GM12878 (cell line): ENCODE results near the gene MSH4. TPM values are rescaled to one million over a fixed set of nuclear protein-coding genes. Genes with fewer than 3 reads are reported as not detected.

ENCODE experiments used
- ATAC-seq: fragments of 200-7000 bp; cut with Tn5 transposase; 3 replicates; pipeline ENCODE4 v1.9.1; 2020; ENCODE audit warnings: mild to moderate bottlenecking, moderate library complexity
- BruUV-seq: library from RNA; stranded (reverse); fragments of 400-500 nt; replicated peaks from 2 replicates; lab custom pipeline; 2021; lab: Mats Ljungman, UMichigan
- CTCF ChIA-PET: fragments of 300-600 bp; sonication (Branson Sonifier 250); formaldehyde crosslinking; extraction: SDS; loops from one replicate; lab custom pipeline; 2021; ENCODE audit warnings: inconsistent platforms; lab: Yijun Ruan, JAX
- POLR2A ChIA-PET: fragments of 350-600 bp; formaldehyde crosslinking; extraction: SDS; loops from one replicate; lab custom pipeline; 2021; ENCODE audit warnings: inconsistent platforms; lab: Charles Lee
- RAD21 ChIA-PET: fragments of 300-600 bp; sonication (Branson Sonifier 250); formaldehyde crosslinking; loops from one replicate; lab custom pipeline; 2023; ENCODE audit warnings: antibody characterized with exemption; ENCODE audit not compliant: unreplicated experiment; lab: Charles Lee
- SMC1A ChIA-PET: fragments of 300-600 bp; sonication (Branson Sonifier 250); formaldehyde crosslinking; loops from one replicate; lab custom pipeline; 2023; ENCODE audit not compliant: unreplicated experiment, uncharacterized antibody; lab: Charles Lee
- DNase-seq: peaks from one replicate; pipeline ENCODE4 v3.0.0-alpha.2; 2011; ENCODE audit warnings: low read depth, low spot score
- FAIRE-seq: peaks from 3 replicates; lab custom pipeline; 2011; peaks lifted over from hg19 to GRCh38; lab: Jason Lieb, UNC
- H2AFZ ChIP-seq: 2 replicates; pipeline ENCODE4 v1.6.0; 2011; ENCODE audit warnings: low read depth, low read length, control low read depth; ENCODE audit not compliant: control insufficient read depth
- H3K27ac ChIP-seq: 2 replicates; pipeline ENCODE4 v1.5.1; 2011; ENCODE audit warnings: control low read depth; ENCODE audit not compliant: control insufficient read depth, insufficient read depth
- H3K27me3 ChIP-seq, 2 experiments: replicated peaks in 1 of 2; 2 replicates each; pipeline versions ENCODE4 v1.6.0 to v1.6.1; 2011; ENCODE audit warnings: low read length in 1 of 2; ENCODE audit not compliant: control insufficient read depth in 2 of 2, insufficient read depth in 2 of 2
- H3K36me3 ChIP-seq, 2 experiments: 2 replicates each; pipeline ENCODE4 v1.5.1; 2011; ENCODE audit warnings: low read length in 1 of 2; ENCODE audit not compliant: control insufficient read depth in 2 of 2, insufficient read depth in 2 of 2
- H3K4me1 ChIP-seq: 2 replicates; pipeline ENCODE4 v1.6.1; 2011; ENCODE audit warnings: mild to moderate bottlenecking, low read length, moderate library complexity, mixed read lengths; ENCODE audit not compliant: control insufficient read depth, insufficient read depth
- H3K4me2 ChIP-seq: 2 replicates; pipeline ENCODE4 v1.6.0; 2011; ENCODE audit warnings: control low read depth; ENCODE audit not compliant: control insufficient read depth, insufficient read depth
- H3K4me3 ChIP-seq: fragments of 200-600 bp; sonication (generic); 2 replicates; pipeline ENCODE4 v1.5.1; 2016
- H3K79me2 ChIP-seq: 2 replicates; pipeline ENCODE4 v1.6.0; 2011; ENCODE audit warnings: low read length; ENCODE audit not compliant: control insufficient read depth, insufficient read depth
- H3K9ac ChIP-seq: 2 replicates; pipeline ENCODE4 v1.8.0; 2011; ENCODE audit warnings: low read length, control low read depth, mixed read lengths; ENCODE audit not compliant: control insufficient read depth, insufficient read depth
- H3K9me3 ChIP-seq: replicated peaks from 3 replicates; pipeline ENCODE4 v1.5.1; 2011; ENCODE audit warnings: mild to moderate bottlenecking, low read length; ENCODE audit not compliant: control insufficient read depth, insufficient read depth
- H4K20me1 ChIP-seq: 2 replicates; pipeline ENCODE4 v1.6.0; 2011; ENCODE audit not compliant: control insufficient read depth, insufficient read depth
- ASH2L ChIP-seq: fragments of 300-600, 200-600 bp; sonication (generic); IDR thresholded peaks from 2 replicates; pipeline ENCODE4 v1.6.1; 2017; ENCODE audit warnings: low read depth, mild to moderate bottlenecking, borderline replicate concordance
- BCL11A ChIP-seq: IDR thresholded peaks from 2 replicates; pipeline ENCODE4 v1.6.1; 2011; ENCODE audit warnings: low read depth, low read length
- CBFB ChIP-seq: IDR thresholded peaks from 2 replicates; pipeline ENCODE4 v1.6.1; 2016; ENCODE audit warnings: antibody characterized with exemption, low read depth
- CREB1 ChIP-seq: IDR thresholded peaks from 2 replicates; pipeline ENCODE4 v1.6.1; 2012; ENCODE audit warnings: low read depth, mild to moderate bottlenecking, inconsistent platforms
- SIN3A ChIP-seq: IDR thresholded peaks from 2 replicates; pipeline ENCODE4 v1.6.1; 2012; ENCODE audit warnings: low read depth, low read length, improper control_type of control experiment
- ZNF24 ChIP-seq: fragments of 450-650 bp; IDR thresholded peaks from 2 replicates; pipeline ENCODE4 v1.6.1; 2017; ENCODE audit warnings: antibody characterized with exemption, mild to moderate bottlenecking
- WGBS: methylation state at CpG from one replicate; pipeline ENCODE4 v1.1.6; 2016; ENCODE audit warnings: low lambda C conversion rate; ENCODE audit not compliant: insufficient replicate concordance, insufficient coverage; ENCODE audit errors: missing lambda C conversion rate; 5-methylcytosine and 5-hydroxymethylcytosine counted together
- in situ Hi-C: fragments of 300-500 bp; cut with MboI; formaldehyde crosslinking; loops from 9 replicates; pipeline ENCODE4 v1.14.3; 2018; ENCODE audit warnings: mixed read lengths
- intact Hi-C: fragments of 100-400 bp; cut with micrococcal nuclease; formaldehyde crosslinking; loops from one replicate; pipeline ENCODE4 v1.14.2; 2022; ENCODE audit not compliant: unreplicated experiment
- polyA plus RNA-seq, 11 experiments: library from polyadenylated mRNA; depleted of rRNA in 4 of 11; unstranded in 6 of 11; stranded (reverse) in 5 of 11; fragments of >200 nt; fragmentation: Nextera tagmentation in 4 of 11; fragmentation: Illumina TruSeq in 1 of 11; extraction: Ambion mirVana in 4 of 11; extraction: Trizol in 1 of 11; gene quantifications; 1 replicate in 1 of 11; 2 replicates in 10 of 11; pipeline versions ENCODE4 v1.2.1 to v1.2.3, GENCODE V29; 2011 to 2016; ENCODE audit warnings: inconsistent platforms in 2 of 11, missing spikeins in 2 of 11, low read depth in 1 of 11
- total RNA-seq, 4 experiments: library from RNA; depleted of rRNA in 3 of 4; stranded (reverse); fragments of >200 nt in 3 of 4; fragmentation: Illumina TruSeq in 1 of 4; extraction: Trizol in 1 of 4; gene quantifications; 2 replicates each; pipeline versions ENCODE4 v1.2.1 to v1.2.3, GENCODE V29; 2013 to 2021
- TF ChIP-seq, protein P1 (sequence below): IDR thresholded peaks from 2 replicates; pipeline ENCODE4 v1.6.1; 2012; ENCODE audit warnings: low read depth, low read length, improper control_type of control experiment
- TF ChIP-seq, protein P2 (sequence below): fragments of 450-650 bp; IDR thresholded peaks from 2 replicates; pipeline ENCODE4 v1.6.1; 2016; ENCODE audit warnings: mild to moderate bottlenecking
- TF ChIP-seq, protein P3 (sequence below): fragments of 450-650 bp; formaldehyde crosslinking; IDR thresholded peaks from 2 replicates; pipeline ENCODE4 v1.4.0; 2022; ENCODE audit warnings: mild to moderate bottlenecking, moderate library complexity

The MSH4 gene
- total and polyA plus RNA-seq, 10 of the 15 experiments (the other 5 are each of a cell fraction or from before 2014, with no cell fraction given), result 0.04 to 0.34 (median 0.09) TPM; not detected in 3

DNA sequence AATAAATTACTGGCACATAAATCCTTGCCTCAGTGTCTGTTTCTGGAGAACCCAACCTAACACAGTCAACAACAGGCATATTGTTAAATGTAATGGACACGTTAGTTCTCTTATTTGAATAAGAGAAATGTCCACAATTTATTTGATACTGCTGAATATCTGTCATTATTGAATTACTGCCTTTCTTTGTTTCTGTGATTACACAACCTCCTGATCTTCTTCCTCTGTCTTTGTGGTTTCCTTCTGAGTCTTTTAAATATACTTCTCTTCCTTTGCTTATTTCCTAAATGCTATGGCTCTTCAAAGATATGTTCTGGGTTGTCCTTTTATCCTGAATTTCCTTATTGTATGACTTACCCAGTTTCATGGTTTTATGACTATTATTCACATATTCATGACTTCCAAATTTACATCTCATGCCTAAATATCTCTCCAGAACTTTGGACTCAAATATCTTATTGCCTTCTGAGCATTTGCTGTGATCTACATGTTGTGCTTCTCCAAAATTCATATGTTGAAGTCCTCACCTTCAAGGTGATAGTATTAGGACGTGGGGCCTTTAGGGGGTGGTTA lies 39.9 kb downstream of the MSH4 start:
- Histone ChIP-seq H3K27ac (no peak overlapping the region), H3K79me2 (no peaks in the 10 kb centered on the region), H3K36me3 (no peaks in the 10 kb centered on the region), H3K4me3 (no peak overlapping the region), H2AFZ (no peak overlapping the region), H3K27me3 (no peaks in the 10 kb centered on the region), H3K4me1 (no peaks in the 10 kb centered on the region), H3K4me2 (no peak overlapping the region), H3K9me3 (no peaks in the 10 kb centered on the region)
- ChIA-PET SMC1A (interaction anchor here (0.6 kb wide), 1 partner anchor 180 kb away, joined by 3 read pairs; no protein-coding TSS in a partner anchor), CTCF (no interaction called here), POLR2A (no interaction called here), RAD21 (no interaction called here)
- no peak for FAIRE-seq
- intact Hi-C loops, result no loop called here
- no peak for DNase-seq
- no peak for ATAC-seq
- WGBS, result 0% methylated on average over 2 of the region's 2 CpGs
- BruUV-seq, result no TSS peak
- no peak for TF ChIP-seq ASH2L
- TF ChIP-seq ZNF24, result no peak
- TF ChIP-seq, all 136 proteins: peak for 0
- in situ Hi-C loops, result no loop called here
- H3K9ac ChIP-seq, result no peak overlapping the region
- H4K20me1 ChIP-seq, result no peaks in the 10 kb centered on the region

DNA sequence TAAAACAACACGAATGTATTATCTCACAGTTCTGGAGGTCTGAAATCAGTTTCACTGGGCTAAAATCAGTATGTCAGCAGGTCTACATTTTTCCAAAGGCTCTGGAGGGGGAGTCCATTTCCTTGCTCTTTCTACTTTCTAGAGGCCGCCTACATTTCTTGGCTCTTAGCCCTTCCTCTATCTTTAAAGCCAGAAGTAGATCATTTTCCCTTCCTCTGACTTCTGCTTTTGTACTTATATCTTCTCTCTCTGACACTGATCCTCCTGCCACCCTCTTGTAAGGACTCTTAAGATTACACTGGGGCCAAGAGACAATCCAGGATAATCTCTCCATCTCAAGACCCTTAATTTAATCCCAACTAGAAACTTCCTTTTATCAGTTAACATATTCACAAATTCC lies 41.4 kb downstream of the MSH4 start:
- POLR2A ChIA-PET, result no interaction called here
- SMC1A ChIA-PET, result no interaction called here
- FAIRE-seq (no peak), ATAC-seq (no peak), DNase-seq (no peak)
- Histone ChIP-seq H3K27ac (no peak overlapping the region), H3K9me3 (no peaks in the 10 kb centered on the region), H3K4me2 (no peak overlapping the region), H4K20me1 (no peaks in the 10 kb centered on the region), H3K79me2 (no peaks in the 10 kb centered on the region), H3K4me3 (no peak overlapping the region), H3K4me1 (no peaks in the 10 kb centered on the region), H3K9ac (no peak overlapping the region), H2AFZ (no peak overlapping the region), H3K36me3 (no peaks in the 10 kb centered on the region), H3K27me3 (no peaks in the 10 kb centered on the region)
- intact Hi-C loops, result no loop called here
- WGBS, result 47% methylated on average over 2 of the region's 2 CpGs
- TF ChIP-seq SIN3A (no peak), BCL11A (no peak), CBFB (no peak), CREB1 (no peak)
- TF ChIP-seq, protein P1, sequence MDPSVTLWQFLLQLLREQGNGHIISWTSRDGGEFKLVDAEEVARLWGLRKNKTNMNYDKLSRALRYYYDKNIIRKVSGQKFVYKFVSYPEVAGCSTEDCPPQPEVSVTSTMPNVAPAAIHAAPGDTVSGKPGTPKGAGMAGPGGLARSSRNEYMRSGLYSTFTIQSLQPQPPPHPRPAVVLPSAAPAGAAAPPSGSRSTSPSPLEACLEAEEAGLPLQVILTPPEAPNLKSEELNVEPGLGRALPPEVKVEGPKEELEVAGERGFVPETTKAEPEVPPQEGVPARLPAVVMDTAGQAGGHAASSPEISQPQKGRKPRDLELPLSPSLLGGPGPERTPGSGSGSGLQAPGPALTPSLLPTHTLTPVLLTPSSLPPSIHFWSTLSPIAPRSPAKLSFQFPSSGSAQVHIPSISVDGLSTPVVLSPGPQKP, result no peak
- TF ChIP-seq, protein P2, sequence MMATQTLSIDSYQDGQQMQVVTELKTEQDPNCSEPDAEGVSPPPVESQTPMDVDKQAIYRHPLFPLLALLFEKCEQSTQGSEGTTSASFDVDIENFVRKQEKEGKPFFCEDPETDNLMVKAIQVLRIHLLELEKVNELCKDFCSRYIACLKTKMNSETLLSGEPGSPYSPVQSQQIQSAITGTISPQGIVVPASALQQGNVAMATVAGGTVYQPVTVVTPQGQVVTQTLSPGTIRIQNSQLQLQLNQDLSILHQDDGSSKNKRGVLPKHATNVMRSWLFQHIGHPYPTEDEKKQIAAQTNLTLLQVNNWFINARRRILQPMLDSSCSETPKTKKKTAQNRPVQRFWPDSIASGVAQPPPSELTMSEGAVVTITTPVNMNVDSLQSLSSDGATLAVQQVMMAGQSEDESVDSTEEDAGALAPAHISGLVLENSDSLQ, result no peak
- TF ChIP-seq, protein P3, sequence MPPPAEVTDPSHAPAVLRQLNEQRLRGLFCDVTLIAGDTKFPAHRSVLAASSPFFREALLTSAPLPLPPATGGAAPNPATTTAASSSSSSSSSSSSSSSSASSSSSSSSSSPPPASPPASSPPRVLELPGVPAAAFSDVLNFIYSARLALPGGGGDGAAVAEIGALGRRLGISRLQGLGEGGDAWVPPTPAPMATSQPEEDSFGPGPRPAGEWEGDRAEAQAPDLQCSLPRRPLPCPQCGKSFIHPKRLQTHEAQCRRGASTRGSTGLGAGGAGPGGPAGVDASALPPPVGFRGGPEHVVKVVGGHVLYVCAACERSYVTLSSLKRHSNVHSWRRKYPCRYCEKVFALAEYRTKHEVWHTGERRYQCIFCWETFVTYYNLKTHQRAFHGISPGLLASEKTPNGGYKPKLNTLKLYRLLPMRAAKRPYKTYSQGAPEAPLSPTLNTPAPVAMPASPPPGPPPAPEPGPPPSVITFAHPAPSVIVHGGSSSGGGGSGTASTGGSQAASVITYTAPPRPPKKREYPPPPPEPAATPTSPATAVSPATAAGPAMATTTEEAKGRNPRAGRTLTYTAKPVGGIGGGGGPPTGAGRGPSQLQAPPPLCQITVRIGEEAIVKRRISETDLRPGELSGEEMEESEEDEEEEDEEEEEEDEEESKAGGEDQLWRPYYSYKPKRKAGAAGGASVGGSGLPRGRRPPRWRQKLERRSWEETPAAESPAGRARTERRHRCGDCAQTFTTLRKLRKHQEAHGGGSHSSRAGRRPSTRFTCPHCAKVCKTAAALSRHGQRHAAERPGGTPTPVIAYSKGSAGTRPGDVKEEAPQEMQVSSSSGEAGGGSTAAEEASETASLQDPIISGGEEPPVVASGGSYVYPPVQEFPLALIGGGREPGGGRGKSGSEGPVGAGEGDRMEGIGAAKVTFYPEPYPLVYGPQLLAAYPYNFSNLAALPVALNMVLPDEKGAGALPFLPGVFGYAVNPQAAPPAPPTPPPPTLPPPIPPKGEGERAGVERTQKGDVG (CRISPR knock-in tag), result no peak
- CTCF ChIA-PET, result no interaction called here
- BruUV-seq, result no TSS peak
- RAD21 ChIA-PET, result no interaction called here
- in situ Hi-C loops, result no loop called here
